Amygdala (tissue), 56 donors: ENCODE measurements around the gene GPHA2.

ENCODE experiments used
- DNase-seq, 56 donors: peaks; one replicate each; lab custom pipeline; 2025; lab: John Stamatoyannopoulos, UW

The GPHA2 gene

GRCh38 chr11:64931290-64931689, 4.4 kb downstream of the GPHA2 start:
- DNase-seq, result no peak

GRCh38 chr11:64930340-64930739, 5.4 kb downstream of the GPHA2 start:
- no peak for DNase-seq

GRCh38 chr11:64929625-64930024, 6.1 kb downstream of the GPHA2 start:
- DNase-seq, result no peak

DNA sequence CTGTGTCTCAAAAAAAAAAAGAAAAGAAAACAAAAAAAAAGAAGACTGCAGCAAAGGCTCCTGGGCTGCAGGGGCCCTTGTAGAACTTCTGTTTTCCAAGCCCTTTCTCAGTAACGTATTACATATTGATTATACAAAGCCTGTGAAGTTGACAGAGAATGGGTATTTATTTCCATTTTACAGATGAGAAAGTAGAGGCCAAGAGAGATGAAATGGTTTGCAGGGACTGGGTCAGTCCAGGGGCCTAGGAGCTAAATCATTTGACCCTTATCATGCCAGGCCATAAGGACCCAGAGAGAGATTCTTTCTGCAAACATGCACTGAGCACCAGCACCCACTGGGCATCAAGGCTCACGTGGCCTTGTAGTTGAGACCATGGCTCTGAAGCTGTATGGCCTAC, 6.7 kb downstream of the GPHA2 start:
- DNase-seq, result no peak

- DNase-seq, result no peak
These were observed 9.0 kb downstream of the GPHA2 start for GRCh38 chr11:64926689-64927088.

DNA sequence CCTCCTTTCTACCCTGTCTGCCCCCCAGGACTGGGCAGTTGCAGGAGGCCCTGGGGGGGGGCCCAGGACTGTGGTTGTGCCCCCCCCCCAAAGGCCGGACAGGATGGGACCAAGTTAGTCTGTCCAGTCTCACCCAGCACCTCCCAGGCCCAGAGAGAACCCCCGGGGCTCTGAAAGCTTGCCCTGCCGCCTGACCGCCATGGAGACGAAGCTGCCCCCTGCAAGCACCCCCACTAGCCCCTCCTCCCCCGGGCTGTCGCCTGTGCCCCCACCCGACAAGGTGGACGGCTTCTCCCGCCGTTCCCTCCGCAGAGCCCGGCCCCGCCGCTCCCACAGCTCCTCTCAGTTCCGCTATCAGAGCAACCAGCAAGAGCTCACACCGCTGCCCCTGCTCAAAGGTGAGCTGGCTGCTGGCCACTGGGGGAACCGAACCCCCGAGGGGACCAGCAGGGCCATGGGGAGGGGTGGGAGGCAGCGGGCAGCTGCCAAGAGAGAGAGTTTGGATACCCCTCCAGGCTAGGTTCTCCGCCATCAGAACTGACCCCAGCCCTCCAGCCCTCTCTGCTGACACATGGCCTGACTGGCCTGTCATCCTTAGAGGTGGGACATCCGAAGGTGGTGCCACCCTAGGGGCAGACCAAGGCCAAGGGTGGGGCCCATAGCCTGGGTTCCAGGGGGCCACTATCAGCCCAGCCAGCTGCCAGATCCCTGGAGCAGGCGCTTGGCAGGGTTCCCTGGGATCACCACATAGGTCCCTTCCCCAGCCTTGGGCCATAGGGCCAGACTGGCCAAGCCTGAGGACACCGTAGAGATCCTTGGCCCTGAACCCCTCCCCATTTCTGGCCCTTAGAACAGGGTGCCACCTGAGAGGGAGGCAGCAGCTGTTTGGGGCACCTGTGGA, 9.9 kb downstream of the GPHA2 start:
- peak in 1 of 56 donors; percentile 26 for DNase-seq

GRCh38 chr11:64924910-64925284, 10.8 kb downstream of the GPHA2 start:
- DNase-seq, result peak in 5 of 56 donors; percentile 22 to 53 (median 41)

DNA sequence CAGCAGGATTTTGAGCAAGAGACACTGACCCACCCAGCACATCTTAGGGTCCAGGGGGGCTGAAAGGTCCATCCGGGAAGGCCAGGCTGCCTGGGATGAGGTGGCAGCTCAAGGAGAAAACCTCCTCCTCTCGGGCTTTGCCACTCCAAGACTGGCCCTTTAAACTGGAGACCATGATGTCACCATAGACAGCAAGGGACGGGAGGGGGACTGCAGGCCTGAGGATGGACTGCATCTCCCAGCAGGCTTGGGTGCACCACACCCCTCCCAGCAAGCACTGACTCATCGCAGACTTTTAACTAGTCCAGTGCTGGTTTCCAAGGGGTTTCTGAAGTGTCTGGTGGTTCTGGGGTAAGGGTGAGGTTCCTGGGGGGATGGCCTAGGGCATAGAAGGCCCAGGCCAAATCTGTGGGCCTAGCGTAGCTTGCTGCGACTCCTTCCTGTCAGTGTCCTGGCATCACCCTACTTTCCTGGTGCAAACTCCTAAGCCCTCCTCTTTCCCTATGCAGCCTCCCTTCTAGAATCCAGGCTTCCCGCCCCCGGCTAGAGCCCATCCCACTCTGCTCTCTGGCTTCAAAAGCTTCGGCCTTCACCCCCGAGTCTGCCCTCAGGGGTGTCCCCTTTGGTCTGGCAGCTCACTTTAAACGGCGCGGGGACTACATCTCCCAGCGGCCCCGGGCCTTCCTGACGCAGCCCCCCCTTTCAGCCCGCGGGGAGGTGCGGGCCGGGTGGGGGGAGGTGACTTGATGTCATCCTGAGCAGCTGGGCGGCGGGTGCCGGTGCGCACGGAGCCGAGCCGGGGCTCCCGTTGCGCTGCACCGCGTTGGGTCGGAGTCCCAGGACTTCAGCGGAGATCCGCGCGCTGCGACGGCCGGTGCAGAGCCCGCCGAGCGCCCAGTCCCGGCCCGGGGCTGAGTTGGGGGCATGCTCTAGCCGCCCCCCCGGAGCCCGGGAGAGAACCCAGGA, 11.5 kb downstream of the GPHA2 start, which contains the start of gene PPP2R5B:
TSS of gene PPP2R5B (plus strand) at position 746 of the 966 bp plus-strand sequence. CDS start 1,046 bp downstream, outside the sequence.
- DNase-seq, result peak; percentile 70 to 98 (median 92)

GRCh38 chr11:64923151-64923661, 12.5 kb downstream of the GPHA2 start:
- no peak for DNase-seq

DNA sequence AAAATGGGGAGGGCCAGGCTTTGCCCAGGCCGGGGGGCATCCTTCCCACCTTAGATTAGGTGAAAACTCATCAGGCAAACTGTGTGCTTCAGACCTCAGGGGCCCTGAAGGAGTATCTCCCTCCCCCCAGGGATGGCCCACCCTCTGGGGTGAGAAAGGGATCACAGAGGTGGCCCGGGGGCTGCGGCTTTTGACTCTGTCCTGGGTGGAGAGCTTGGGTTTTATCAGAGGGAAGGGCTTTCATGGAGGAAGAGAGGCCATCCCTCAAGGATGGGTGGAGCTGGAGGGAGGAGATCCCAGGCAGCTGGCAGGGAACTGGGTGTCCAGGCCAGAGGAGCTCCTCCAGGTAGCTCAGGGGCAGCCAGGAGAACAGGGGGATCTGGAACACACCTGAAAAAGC, 14.3 kb downstream of the GPHA2 start:
- DNase-seq, result no peak

GRCh38 chr11:64920124-64920523, 15.6 kb downstream of the GPHA2 start:
- no peak for DNase-seq

GRCh38 chr11:64919627-64920026, 16.1 kb downstream of the GPHA2 start:
- DNase-seq, result peak in 3 of 56 donors; percentile 6 to 11 (median 7)

- DNase-seq, result peak in 3 of 56 donors; percentile 8 to 19 (median 14)
These were observed 17.7 kb downstream of the GPHA2 start for GRCh38 chr11:64918017-64918416.

DNA sequence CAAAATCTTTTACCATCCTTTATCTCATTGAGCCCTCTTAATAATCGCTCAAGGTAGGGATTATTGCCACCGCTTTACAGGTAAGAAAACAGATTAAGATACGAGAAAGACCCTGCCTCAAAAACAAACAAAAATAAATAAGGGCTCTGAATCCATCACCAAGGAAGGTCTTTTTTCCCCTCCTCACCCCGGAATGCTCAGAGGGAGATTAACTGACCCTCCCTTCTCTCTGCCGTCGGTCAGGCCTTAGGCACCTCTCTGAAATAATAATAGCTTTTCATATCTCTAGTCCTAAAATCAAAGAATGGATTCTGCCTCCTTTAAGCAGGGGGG, 18.1 kb downstream of the GPHA2 start:
- DNase-seq, result no peak

GRCh38 chr11:64916775-64917662, 18.7 kb downstream of the GPHA2 start, which contains the start of gene ATG2A:
Gene ATG2A (minus strand): TSS chr11:64917209. CDS start chr11:64917135, 74 bp downstream.
- DNase-seq, result peak; percentile 77 to 99 (median 97)

DNA sequence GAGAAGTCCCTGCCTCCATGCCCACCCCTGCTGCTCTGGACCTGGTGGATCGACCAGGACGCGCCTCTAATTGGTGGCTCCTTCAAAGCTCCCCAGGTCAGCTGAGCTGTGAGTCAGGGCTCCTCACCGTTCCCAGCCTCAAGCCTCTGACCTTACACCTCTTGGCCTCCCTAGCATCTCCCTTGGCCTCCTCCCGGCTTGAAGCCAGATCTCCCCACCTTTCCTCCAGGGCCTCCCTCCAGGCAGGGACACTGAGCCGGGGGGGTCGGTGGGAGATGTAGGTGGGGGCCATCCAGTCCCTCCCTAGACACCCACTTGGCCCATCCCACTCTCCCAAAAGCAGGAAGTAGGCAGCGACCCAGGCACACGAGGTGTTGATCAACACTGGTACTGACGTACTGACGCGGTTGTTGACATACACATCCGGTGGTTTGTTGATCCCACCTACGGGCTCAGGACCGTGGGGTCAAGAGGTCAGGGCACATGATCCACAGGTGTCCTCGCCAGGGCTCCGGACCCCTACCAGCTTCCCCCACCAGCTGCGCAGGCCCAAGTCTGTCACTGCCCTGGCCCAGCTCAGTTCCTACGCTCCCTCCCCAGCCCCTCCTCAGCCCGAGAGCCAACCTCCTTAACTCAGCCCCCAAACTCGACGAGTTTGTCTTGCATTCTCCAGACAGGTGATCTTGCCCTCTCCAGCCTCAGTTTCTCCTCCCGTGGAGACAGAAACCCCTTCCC, 19.5 kb downstream of the GPHA2 start:
- DNase-seq, result peak in 3 of 56 donors; percentile 19 to 48 (median 20)

- no peak for DNase-seq
These were observed 20.3 kb downstream of the GPHA2 start for GRCh38 chr11:64915376-64915887.

GRCh38 chr11:64914123-64914522, 21.6 kb downstream of the GPHA2 start:
- no peak for DNase-seq
